OCI-LY3 (cell line): ENCODE results near the gene ST8SIA2.

Experiments used
- H2AFZ ChIP-seq: fragments of 200-600, 300-600 bp; shearing (Covaris generic); 2 replicates; pipeline ENCODE4 v1.6.0; 2014; ENCODE audit warnings: antibody characterized with exemption, low read depth, low read length
- H3K27ac ChIP-seq: fragments of 200-600, 300-600 bp; sonication (generic); 2 replicates; pipeline ENCODE4 v1.5.1; 2014; ENCODE audit warnings: mild to moderate bottlenecking, low read length, moderate library complexity, mixed read lengths
- H3K27me3 ChIP-seq: fragments of 200-600, 300-600 bp; sonication (generic); 2 replicates; pipeline ENCODE4 v1.6.1; 2014; ENCODE audit warnings: low read depth, low read length, mixed read lengths
- H3K36me3 ChIP-seq: fragments of 200-600, 300-600 bp; sonication (generic); replicated peaks from 2 replicates; pipeline ENCODE3; 2014; ENCODE audit warnings: low read depth, low read length, mixed read lengths
- H3K4me1 ChIP-seq: fragments of 300-600, 200-600 bp; sonication (generic); 2 replicates; pipeline ENCODE4 v1.6.1; 2014; ENCODE audit warnings: low read length, mixed read lengths
- H3K4me2 ChIP-seq: fragments of 200-600, 300-600 bp; sonication (generic); 2 replicates; pipeline ENCODE4 v1.6.1; 2014; ENCODE audit warnings: low read length, mixed read lengths
- H3K4me3 ChIP-seq: fragments of 300-600, 200-600 bp; sonication (generic); 2 replicates; pipeline ENCODE4 v1.5.1; 2014; ENCODE audit warnings: antibody characterized with exemption, mild to moderate bottlenecking, low read length, moderate library complexity
- H3K79me2 ChIP-seq: fragments of 300-600, 200-600 bp; shearing (Covaris generic); 2 replicates; pipeline ENCODE4 v1.6.1; 2014; ENCODE audit warnings: mild to moderate bottlenecking, low read length, mixed read lengths
- H3K9ac ChIP-seq: fragments of 300-600, 200-600 bp; shearing (Covaris generic); 2 replicates; pipeline ENCODE4 v1.6.0; 2014; ENCODE audit warnings: mild to moderate bottlenecking, low read length, moderate library complexity
- H3K9me3 ChIP-seq: fragments of 200-600, 300-600 bp; shearing (Covaris generic); 2 replicates; pipeline ENCODE4 v1.6.1; 2014; ENCODE audit warnings: low read length, mixed read lengths; ENCODE audit not compliant: insufficient read depth
- H4K20me1 ChIP-seq: fragments of 200-600, 300-600 bp; sonication (generic); 2 replicates; pipeline ENCODE4 v1.6.1; 2016; ENCODE audit warnings: low read length, mixed read lengths; ENCODE audit not compliant: insufficient read depth
- CTCF ChIP-seq: fragments of 200-600, 300-600 bp; sonication (generic); IDR thresholded peaks from 2 replicates; pipeline ENCODE4 v1.5.1; 2014; ENCODE audit warnings: antibody characterized with exemption, low read length, low read depth
- EZH2phosphoT487 ChIP-seq: fragments of 200-600 bp; shearing (Covaris generic); IDR thresholded peaks from 2 replicates; pipeline ENCODE4 v1.6.1; 2018; ENCODE audit warnings: antibody characterized with exemption, mixed run types, low read depth

ST8SIA2 gene

GRCh38 chr15:92391640-92392039 lies 2.0 kb upstream of the ST8SIA2 start:
- TF ChIP-seq EZH2phosphoT487 (no peak), CTCF (peak; percentile 59)
- no peaks in the 10 kb centered on the region for H3K36me3 ChIP-seq
- no peak overlapping the region for H3K9ac ChIP-seq
- H3K4me1 ChIP-seq: no peaks in the 10 kb centered on the region
- no peaks in the 10 kb centered on the region for H3K79me2 ChIP-seq
- no peaks in the 10 kb centered on the region for H4K20me1 ChIP-seq
- no peak overlapping the region for H2AFZ ChIP-seq
- no peak overlapping the region for H3K4me2 ChIP-seq
- no peaks in the 10 kb centered on the region for H3K9me3 ChIP-seq
- H3K4me3 ChIP-seq: no peak overlapping the region
- H3K27ac ChIP-seq: no peak overlapping the region
- peaks cover 25% of the 10 kb centered on the region; the same call in 1 of the 2 replicates for H3K27me3 ChIP-seq

GRCh38 chr15:92392462-92392861 lies 1.2 kb upstream of the ST8SIA2 start:
- peaks cover 25% of the 10 kb centered on the region; the same call in 1 of the 2 replicates for H3K27me3 ChIP-seq
- H3K9ac ChIP-seq: no peak overlapping the region
- no peak overlapping the region for H3K4me2 ChIP-seq
- no peaks in the 10 kb centered on the region for H3K9me3 ChIP-seq
- H3K4me1 ChIP-seq: no peaks in the 10 kb centered on the region
- no peaks in the 10 kb centered on the region for H4K20me1 ChIP-seq
- no peaks in the 10 kb centered on the region for H3K79me2 ChIP-seq
- no peak overlapping the region for H3K4me3 ChIP-seq
- H2AFZ ChIP-seq: no peak overlapping the region
- TF ChIP-seq CTCF: no peak
- TF ChIP-seq EZH2phosphoT487: no peak
- no peaks in the 10 kb centered on the region for H3K36me3 ChIP-seq
- H3K27ac ChIP-seq: no peak overlapping the region

GRCh38 chr15:92393980-92394308 lies 263 bp downstream of the ST8SIA2 start:
- H3K4me2 ChIP-seq: no peak overlapping the region
- H3K36me3 ChIP-seq: no peaks in the 10 kb centered on the region
- no peak overlapping the region for H2AFZ ChIP-seq
- H3K27ac ChIP-seq: no peak overlapping the region
- no peaks in the 10 kb centered on the region for H3K4me1 ChIP-seq
- no peak for TF ChIP-seq CTCF
- TF ChIP-seq EZH2phosphoT487: no peak
- no peaks in the 10 kb centered on the region for H4K20me1 ChIP-seq
- no peak overlapping the region for H3K4me3 ChIP-seq
- no peak overlapping the region for H3K9ac ChIP-seq
- no peaks in the 10 kb centered on the region for H3K79me2 ChIP-seq
- peaks cover 22% of the 10 kb centered on the region for H3K27me3 ChIP-seq
- H3K9me3 ChIP-seq: no peaks in the 10 kb centered on the region

- no peak overlapping the region for H3K4me2 ChIP-seq
- H3K4me3 ChIP-seq: no peak overlapping the region
- no peak overlapping the region for H3K9ac ChIP-seq
- no peaks in the 10 kb centered on the region for H3K79me2 ChIP-seq
- no peaks in the 10 kb centered on the region for H3K4me1 ChIP-seq
- H3K36me3 ChIP-seq: no peaks in the 10 kb centered on the region
- no peaks in the 10 kb centered on the region for H4K20me1 ChIP-seq
- H2AFZ ChIP-seq: no peak overlapping the region
- no peak overlapping the region for H3K27ac ChIP-seq
- no peaks in the 10 kb centered on the region for H3K9me3 ChIP-seq
- H3K27me3 ChIP-seq: peaks cover 16% of the 10 kb centered on the region
- no peak for TF ChIP-seq EZH2phosphoT487
- TF ChIP-seq CTCF: no peak
Observed at GRCh38 chr15:92394309-92395097, 822 bp downstream of the ST8SIA2 start.
